ACHN (cell line): ENCODE results near the gene PRKCB.
"Not testable (repeated sequence)": the region's sequence is repeated elsewhere in the genome, so short reads cannot be mapped to it uniquely, and the experiment has no call there.

Source experiments
- DNase-seq: peaks from one replicate; pipeline ENCODE4 v3.0.0-alpha.2; 2015
- in situ Hi-C: cut with HindIII; loops from 2 replicates; pipeline ENCODE4 v1.10.0; 2017; ENCODE audit warnings: low sequenced_read_pairs, low pct_ligation_motif_present, low pct_unique_long_range_greater_than_20kb

The PRKCB gene

DNA sequence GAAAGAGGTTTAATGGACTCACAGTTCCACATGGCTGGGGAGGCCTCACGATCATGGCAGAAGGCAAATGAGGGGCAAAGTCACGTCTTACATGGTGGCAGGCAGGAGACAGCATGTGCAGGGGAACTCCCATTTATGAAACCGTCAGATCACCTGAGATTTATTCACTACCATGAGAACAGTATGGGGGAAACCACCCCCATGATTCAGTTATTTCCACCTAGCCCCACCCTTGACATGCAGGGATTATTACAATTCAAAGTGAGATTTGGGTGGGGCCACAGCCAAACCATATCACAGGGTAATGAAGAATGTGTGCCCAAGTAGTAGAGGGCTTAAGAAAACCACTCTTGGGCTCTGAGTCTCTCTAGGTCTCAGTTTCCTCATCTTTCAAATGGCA is 85.1 kb downstream of the PRKCB start:
- in situ Hi-C loops = no loop called here
- no peak for DNase-seq

GRCh38 chr16:23922406-23922805 is 86.6 kb downstream of the PRKCB start:
- no peak for DNase-seq
- in situ Hi-C loops = no loop called here

DNA sequence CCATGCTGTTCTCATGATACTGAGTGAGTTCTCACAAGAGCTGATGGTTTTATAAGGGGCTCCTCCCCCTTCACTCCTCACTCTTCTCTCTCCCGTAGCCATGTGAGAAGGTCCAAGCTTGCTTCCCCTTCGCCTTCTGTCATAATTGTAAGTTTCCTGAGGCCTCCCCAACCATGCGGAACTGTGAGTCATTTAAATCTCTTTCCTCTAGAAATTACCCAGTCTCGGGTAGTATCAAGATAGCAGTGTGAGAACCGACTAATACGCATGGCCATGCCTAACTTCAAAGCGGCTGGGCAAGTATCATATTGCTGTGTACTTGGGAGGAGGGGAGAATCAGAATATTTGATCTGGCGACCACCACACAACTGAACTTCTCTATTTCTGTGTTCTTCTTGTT is 88.3 kb downstream of the PRKCB start:
- DNase-seq = no peak
- in situ Hi-C loops = no loop called here

- no peak for DNase-seq
- in situ Hi-C loops = no loop called here
These were observed 92.0 kb downstream of the PRKCB start for GRCh38 chr16:23927796-23928195.

DNA sequence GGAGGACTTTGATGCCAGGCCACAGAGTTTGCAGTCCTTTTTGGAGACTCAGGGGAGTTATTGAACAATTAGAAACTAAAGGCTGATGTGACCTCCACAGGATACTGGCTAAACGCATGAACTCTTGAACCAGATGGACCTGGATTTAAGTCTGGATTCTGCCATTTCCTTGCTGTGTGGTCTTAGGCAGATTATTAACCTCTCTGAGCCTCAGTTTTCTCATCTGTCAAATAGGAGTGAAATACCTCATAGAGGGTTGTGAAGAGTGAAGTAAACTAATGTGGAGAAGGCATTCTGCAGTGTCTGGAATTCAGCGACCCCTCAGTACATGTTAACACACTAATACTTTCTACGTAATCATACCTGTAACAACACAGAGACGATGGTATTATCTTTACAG is 93.5 kb downstream of the PRKCB start:
- in situ Hi-C loops = no loop called here
- no peak for DNase-seq

DNA sequence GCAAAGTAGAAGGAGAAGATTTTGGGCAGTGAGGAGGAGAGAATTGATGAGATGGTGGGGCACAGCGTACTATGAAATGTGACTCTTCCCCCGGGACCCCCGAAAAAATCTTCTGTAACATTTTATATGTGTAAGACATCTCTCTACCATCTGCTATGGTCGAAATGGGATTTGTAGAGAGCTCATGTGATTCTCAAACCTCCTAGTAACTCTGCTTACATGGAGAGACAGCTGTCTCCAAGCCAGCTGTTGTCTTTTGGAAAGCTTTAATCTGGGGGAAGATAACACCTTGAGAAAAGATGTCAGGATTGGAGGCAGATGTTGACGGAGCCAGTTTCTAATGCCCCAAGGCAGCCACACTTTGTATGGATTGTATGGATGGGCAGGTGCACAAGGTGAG is 94.1 kb downstream of the PRKCB start:
- in situ Hi-C loops = no loop called here

GRCh38 chr16:23930791-23931190 is 95.0 kb downstream of the PRKCB start:
- in situ Hi-C loops = no loop called here
- DNase-seq = no peak

More for the DNA sequence above, 94.1 kb downstream of the PRKCB start:
- no peak for DNase-seq

DNA sequence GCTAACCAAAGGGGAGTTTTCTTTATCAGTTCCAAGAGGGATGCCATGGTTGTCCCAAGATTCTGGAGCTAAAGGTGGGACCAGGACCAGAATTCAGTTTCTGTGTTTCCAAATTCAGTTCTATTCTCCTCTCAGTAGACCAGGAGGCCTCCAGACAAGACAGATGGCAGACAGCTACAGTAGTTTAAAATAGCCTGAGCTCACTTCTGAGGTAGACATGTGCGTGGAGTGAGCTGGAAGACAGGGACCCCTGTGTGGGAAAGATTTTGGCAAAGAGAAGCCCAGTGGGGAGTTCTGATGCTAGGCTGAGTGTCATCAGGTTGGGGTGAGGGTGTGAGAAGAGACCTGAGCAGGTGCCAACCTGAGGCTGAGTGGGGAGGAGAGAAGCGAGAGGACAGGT is 95.4 kb downstream of the PRKCB start:
- no peak for DNase-seq
- in situ Hi-C loops = no loop called here

DNA sequence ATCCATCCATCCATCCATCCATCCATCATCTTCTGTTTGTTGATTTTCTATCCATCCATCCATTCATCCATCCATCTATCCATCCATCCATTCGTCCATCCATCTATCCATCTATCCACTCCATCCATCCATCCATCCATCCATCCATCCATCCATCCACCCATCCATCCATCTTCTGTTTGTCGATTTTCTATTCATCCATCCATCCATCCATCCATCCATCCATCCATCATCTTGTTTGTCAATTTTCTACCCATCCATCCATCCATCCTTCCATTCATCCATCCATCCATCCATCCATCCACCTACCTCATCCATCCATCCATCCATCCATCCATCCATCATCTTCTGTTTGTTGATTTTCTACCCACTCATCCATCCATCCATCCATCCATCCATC is 97.9 kb downstream of the PRKCB start:
- in situ Hi-C loops, DNase-seq: not testable (repeated sequence)

GRCh38 chr16:23934610-23935236 is 98.9 kb downstream of the PRKCB start:
- DNase-seq = no peak
- in situ Hi-C loops = no loop called here

GRCh38 chr16:23940111-23940510 is 104.3 kb downstream of the PRKCB start:
- DNase-seq = no peak
- in situ Hi-C loops = no loop called here

- in situ Hi-C loops = no loop called here
- DNase-seq = no peak
These were observed 105.2 kb downstream of the PRKCB start for GRCh38 chr16:23941025-23941424.

- no peak for DNase-seq
- in situ Hi-C loops = no loop called here
These were observed 106.3 kb downstream of the PRKCB start for GRCh38 chr16:23941963-23942564.

DNA sequence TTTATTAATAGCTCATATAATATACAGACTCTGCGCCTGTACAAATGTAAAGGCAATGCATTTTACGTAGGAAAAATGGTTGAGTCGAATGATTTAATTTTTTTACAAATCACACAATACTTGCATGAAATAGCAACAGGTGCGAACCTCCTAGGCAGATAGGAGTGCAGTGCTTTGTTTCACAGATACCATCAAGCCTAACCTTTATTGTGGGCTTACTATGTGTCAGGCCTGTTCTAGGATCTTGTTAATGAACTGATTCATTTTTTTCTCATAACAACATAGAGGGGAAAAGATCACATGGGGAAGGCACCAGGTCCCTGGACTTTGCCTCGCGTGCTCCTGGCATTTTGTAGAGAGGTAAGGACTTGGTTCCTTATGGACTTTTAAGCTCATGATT is 107.8 kb downstream of the PRKCB start:
- in situ Hi-C loops = no loop called here
- DNase-seq = no peak

GRCh38 chr16:23944381-23944780 is 108.6 kb downstream of the PRKCB start:
- in situ Hi-C loops = no loop called here
- DNase-seq = no peak

DNA sequence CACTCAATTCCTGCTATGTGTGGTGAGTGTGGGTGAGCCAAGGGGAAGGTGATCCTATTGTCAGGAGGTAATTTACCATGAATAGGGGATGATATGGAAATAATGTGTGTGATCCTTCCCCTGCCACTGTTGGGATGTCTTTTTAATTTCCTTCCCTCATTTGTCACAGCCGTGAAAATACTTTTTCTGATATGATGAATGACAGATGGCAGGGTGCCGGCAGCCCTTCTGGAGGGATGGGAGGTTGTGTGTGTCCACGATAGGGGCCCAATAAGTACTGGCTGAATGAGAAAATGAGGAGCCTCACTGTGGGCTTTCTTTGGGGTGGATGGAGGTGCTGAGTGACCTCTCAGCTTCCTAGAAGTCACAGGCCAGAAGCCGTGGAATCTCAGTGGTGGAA is 109.5 kb downstream of the PRKCB start:
- in situ Hi-C loops = no loop called here
- no peak for DNase-seq

DNA sequence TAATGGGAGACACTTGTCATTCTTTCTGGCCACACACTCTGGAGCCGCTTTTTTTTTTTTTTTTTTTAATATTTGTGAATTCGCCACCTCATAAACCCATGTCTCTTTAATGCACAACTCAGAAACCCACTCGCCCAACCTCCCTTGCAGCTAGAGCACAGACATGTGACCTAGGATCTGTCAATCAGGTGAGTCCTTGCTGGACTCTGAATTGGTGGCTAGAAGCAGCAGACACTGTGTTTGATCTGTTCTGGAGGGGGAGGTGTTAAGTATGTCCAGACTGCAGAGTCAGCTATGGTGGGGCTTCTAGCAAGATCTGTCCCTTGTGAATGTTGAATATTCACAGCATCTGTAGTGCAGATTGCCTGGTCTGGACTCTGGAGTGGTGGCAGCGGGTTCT is 112.1 kb downstream of the PRKCB start:
- in situ Hi-C loops = no loop called here
- no peak for DNase-seq

GRCh38 chr16:23948949-23949411 is 113.2 kb downstream of the PRKCB start:
- in situ Hi-C loops = no loop called here

DNA sequence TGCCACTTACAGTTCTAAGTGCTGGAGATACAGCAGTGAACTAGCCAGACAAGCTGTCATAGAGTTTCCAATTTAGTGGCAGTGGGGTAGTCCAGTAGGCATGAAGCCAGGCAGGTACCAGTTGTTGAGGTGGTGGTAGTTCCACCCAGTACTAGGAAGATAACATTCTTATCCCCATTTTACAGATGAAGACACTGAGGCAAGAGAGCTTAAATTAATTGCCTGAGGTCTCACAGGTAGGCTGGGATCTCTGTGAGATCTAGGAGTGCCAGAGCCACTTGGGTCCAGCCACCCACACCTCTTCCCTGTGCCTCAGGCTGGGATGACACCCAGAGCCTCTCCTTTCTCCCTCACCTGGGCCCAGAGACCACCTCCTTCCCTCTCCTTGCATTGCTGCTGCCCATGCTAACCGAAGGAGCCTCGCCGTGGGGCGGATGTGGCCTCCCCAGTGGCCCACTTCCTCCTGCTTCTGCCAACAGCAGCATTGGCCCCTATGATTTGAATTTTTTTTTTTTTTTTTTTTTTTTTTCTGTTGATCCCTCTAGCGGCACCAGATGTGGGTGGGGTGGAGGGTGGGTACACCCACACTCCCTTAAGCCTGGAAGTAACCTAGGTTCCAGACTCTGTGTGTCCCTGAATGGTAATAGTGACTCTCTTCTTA is 114.0 kb downstream of the PRKCB start:
- DNase-seq = no peak
- in situ Hi-C loops = no loop called here

More at GRCh38 chr16:23948949-23949411, 113.2 kb downstream of the PRKCB start:
- no peak for DNase-seq

DNA sequence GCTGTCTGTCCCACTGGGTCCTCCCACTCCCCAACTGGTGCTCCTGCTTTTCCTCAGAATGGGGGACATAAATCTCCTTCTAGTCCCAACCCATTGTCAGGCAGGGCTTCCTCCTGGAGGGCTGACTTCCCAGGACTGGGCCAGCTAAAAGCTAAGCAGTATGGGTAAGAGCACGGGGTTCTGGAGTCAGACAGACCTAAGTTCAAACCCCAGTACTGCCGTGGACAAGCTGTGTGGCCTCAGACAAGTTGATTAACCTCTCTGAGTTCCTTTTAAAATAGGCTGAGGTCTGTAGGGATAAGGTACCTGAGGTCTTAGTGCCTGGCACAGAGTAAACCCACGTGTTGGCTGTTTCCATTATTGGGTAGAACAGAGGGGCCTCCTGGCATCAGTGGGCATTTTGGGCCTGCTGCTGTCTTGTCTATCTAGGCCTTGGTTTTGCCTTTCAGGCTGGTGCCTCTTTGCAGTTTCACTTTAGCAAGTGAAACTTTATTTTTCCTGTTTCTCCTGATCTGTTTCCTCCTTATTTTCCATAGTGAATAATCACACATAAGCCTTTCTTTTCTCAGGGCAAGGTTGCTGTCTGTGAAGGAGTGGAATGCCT is 114.6 kb downstream of the PRKCB start:
- in situ Hi-C loops = no loop called here
- DNase-seq = no peak
